AG04449 (cell line): ENCODE data around the gene TEAD3.

Experiments
- CTCF ChIA-PET: fragments of 350-600 bp; formaldehyde crosslinking; extraction: SDS; loops from one replicate; lab custom pipeline; 2021; ENCODE audit warnings: antibody characterized with exemption; lab: Yijun Ruan, JAX
- POLR2A ChIA-PET: fragments of 400-600, 350-600 bp; formaldehyde crosslinking; extraction: SDS; loops from one replicate; lab custom pipeline; 2020; ENCODE audit warnings: antibody characterized with exemption, inconsistent platforms; lab: Yijun Ruan, JAX
- DNase-seq: peaks from one replicate; pipeline ENCODE4 v3.0.0-alpha.2; 2010; ENCODE audit warnings: low read depth, low spot score
- H3K4me3 ChIP-seq: 2 replicates; pipeline ENCODE4 v1.5.1; 2011; ENCODE audit warnings: low read depth, mild to moderate bottlenecking, control low read depth, low read length
- CTCF ChIP-seq: IDR thresholded peaks from one replicate; pipeline ENCODE4 v1.5.1; 2011; ENCODE audit warnings: mild to moderate bottlenecking, moderate library complexity, low read length, control low read depth, inconsistent platforms; ENCODE audit not compliant: insufficient read depth; ENCODE audit errors: missing control alignments

The TEAD3 gene

GRCh38 chr6:35449287-35449881, 47.5 kb downstream of the TEAD3 start:
- POLR2A ChIA-PET, result interaction anchor here (0.9 to 1.6 kb wide), 2 partner anchors 19 to 107 kb away, joined by 3 to 7 read pairs; partner anchors contain the start of genes PPARD and RPL10A
- peak; percentile 40 for TF ChIP-seq CTCF
- no peak overlapping the region for H3K4me3 ChIP-seq
- CTCF ChIA-PET, result interaction anchor here (0.6 to 14.6 kb wide), 32 partner anchors 9 to 231 kb away, joined by 3 to 430 read pairs (median 7); partner anchors contain the start of genes DEF6, PPARD and RPL10A
- DNase-seq, result no peak

- ChIA-PET POLR2A (interaction anchor here (1.6 kb wide), 1 partner anchor 106 kb away, joined by 7 read pairs; the partner anchor contains the start of gene PPARD), CTCF (interaction anchor here (0.6 to 14.6 kb wide), 21 partner anchors 11 to 339 kb away, joined by 3 to 430 read pairs (median 10); partner anchors contain the start of genes DEF6, PPARD and RPL10A)
- DNase-seq, result no peak
- H3K4me3 ChIP-seq, result no peak overlapping the region
- TF ChIP-seq CTCF, result no peak
These were observed 48.7 kb downstream of the TEAD3 start for GRCh38 chr6:35448191-35448590.

- POLR2A ChIA-PET, result no interaction called here
- CTCF ChIA-PET, result interaction anchor here (6.9 to 14.6 kb wide), 4 partner anchors 28 to 149 kb away, joined by 54 to 430 read pairs (median 214); partner anchors contain the start of genes DEF6 and PPARD
- H3K4me3 ChIP-seq, result no peak overlapping the region
- no peak for DNase-seq
- TF ChIP-seq CTCF, result no peak
These were observed 51.2 kb downstream of the TEAD3 start for GRCh38 chr6:35445691-35446090.

GRCh38 chr6:35443341-35444030, 53.4 kb downstream of the TEAD3 start:
- DNase-seq, result no peak
- no peak overlapping the region for H3K4me3 ChIP-seq
- ChIA-PET POLR2A (interaction anchor here (0.5 kb wide), 1 partner anchor 25 kb away, joined by 3 read pairs; the partner anchor contains the start of gene RPL10A), CTCF (interaction anchor here (0.7 to 14.6 kb wide), 4 partner anchors 10 to 98 kb away, joined by 3 to 430 read pairs (median 176); partner anchors contain the start of gene PPARD)
- no peak for TF ChIP-seq CTCF

- H3K4me3 ChIP-seq, result no peak overlapping the region
- TF ChIP-seq CTCF, result no peak
- no peak for DNase-seq
- POLR2A ChIA-PET, result no interaction called here
- CTCF ChIA-PET, result interaction anchor here (10.9 to 14.6 kb wide), 2 partner anchors 25 to 97 kb away, joined by 349 to 430 read pairs; partner anchors contain the start of gene PPARD
These were observed 54.2 kb downstream of the TEAD3 start for GRCh38 chr6:35442693-35443092.

GRCh38 chr6:35441642-35442041, 55.2 kb downstream of the TEAD3 start:
- POLR2A ChIA-PET, result no interaction called here
- no peak for TF ChIP-seq CTCF
- CTCF ChIA-PET, result interaction anchor here (10.5 to 14.6 kb wide), 2 partner anchors 8 to 96 kb away, joined by 91 to 430 read pairs; partner anchors contain the start of genes FANCE and PPARD

More at GRCh38 chr6:35441642-35442041, 55.2 kb downstream of the TEAD3 start:
- H3K4me3 ChIP-seq, result no peak overlapping the region
- DNase-seq, result no peak
